Right kidney (tissue), 1 donor: ENCODE measurements around the gene KIAA0232.
A peak's percentile ranks its signal among the peaks of the same experiment; 100 is the strongest.

ENCODE experiments used
- DNase-seq: peaks from one replicate; pipeline ENCODE4 v3.0.0-alpha.2; 2016

Gene KIAA0232

GRCh38 chr4:6916587-6917460 is 134.3 kb downstream of the KIAA0232 start:
- no peak for DNase-seq

- no peak for DNase-seq
Measured at GRCh38 chr4:6917461-6918271, 135.1 kb downstream of the KIAA0232 start.

GRCh38 chr4:6918338-6918737 is 135.8 kb downstream of the KIAA0232 start:
- DNase-seq = no peak

- DNase-seq = no peak
Measured at GRCh38 chr4:6920171-6920570, 137.6 kb downstream of the KIAA0232 start.

- DNase-seq = no peak
Measured at GRCh38 chr4:6923507-6923906, 141.0 kb downstream of the KIAA0232 start.

- DNase-seq = no peak
Measured at GRCh38 chr4:6924361-6924779, 141.8 kb downstream of the KIAA0232 start.

GRCh38 chr4:6925357-6925836 is 142.9 kb downstream of the KIAA0232 start:
- DNase-seq = no peak

- DNase-seq = no peak
Measured at GRCh38 chr4:6926081-6926480, 143.6 kb downstream of the KIAA0232 start.

GRCh38 chr4:6926681-6927478 is 144.4 kb downstream of the KIAA0232 start:
- DNase-seq = no peak

GRCh38 chr4:6928081-6928480 is 145.6 kb downstream of the KIAA0232 start:
- DNase-seq = no peak

GRCh38 chr4:6929339-6929811 is 146.8 kb downstream of the KIAA0232 start:
- DNase-seq = no peak

GRCh38 chr4:6929812-6930464 is 147.4 kb downstream of the KIAA0232 start:
- peak; percentile 57 for DNase-seq

GRCh38 chr4:6932475-6932874 is 149.9 kb downstream of the KIAA0232 start:
- DNase-seq = no peak

GRCh38 chr4:6932918-6933317 is 150.4 kb downstream of the KIAA0232 start:
- DNase-seq = no peak
